ENCODE data around the gene LMX1A. TPM values are rescaled to one million over a fixed set of nuclear protein-coding genes. Genes with fewer than 3 reads are reported as not detected.

LMX1A gene
- polyA plus RNA-seq, 2 of the 4 experiments (the other 2 are of a cell fraction), result not detected

GRCh38 chr1:165342168-165342567 lies 14.3 kb downstream of the LMX1A start:
- CTCF ChIA-PET, result interaction anchor here (1.4 to 2.9 kb wide), 2 partner anchors 26 to 84 kb away, joined by 3 to 14 read pairs; no protein-coding TSS in a partner anchor

DNA sequence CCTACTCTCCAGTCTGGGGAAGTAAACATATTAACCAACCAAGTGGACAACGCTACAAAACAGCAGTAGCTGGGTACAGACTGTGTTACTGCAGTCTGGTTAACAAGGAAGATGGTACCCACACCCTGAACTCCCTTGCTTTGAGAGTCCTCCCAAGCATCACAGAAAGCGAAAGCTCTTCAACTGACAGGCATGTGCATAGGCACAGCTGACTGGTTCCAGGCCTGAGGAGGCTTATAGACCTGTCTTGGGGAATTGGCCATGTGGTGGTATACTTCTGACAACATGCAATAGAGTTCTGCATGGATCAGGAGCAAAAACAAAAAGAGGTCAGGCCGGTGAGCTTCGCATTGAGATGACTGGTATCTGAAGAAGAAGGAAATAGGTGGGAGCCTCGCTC lies 17.4 kb downstream of the LMX1A start:
- ChIA-PET CTCF (interaction anchor here (2.9 kb wide), 1 partner anchor 28 kb away, joined by 10 read pairs; no protein-coding TSS in a partner anchor), POLR2A (no interaction called here)
- DNase-seq (ENCODE audit: low read depth in 1 of 2, low spot score in 1 of 2), result no peak
- Histone ChIP-seq H3K4me2 (no peak overlapping the region), H3K27ac (no peak overlapping the region), H3K4me3 (no peak overlapping the region), H3K4me1 (no peaks in the 10 kb centered on the region), H3K9me3 (no peaks in the 10 kb centered on the region)
- no peak for FAIRE-seq
- TF ChIP-seq EHMT2 (IDR thresholded peaks at IDR 0.05; ENCODE audit: low read depth), result no peak
- WGBS (ENCODE audit: missing lambda C conversion rate), result 17% methylated on average over 5 of the region's 5 CpGs
- no peak for ATAC-seq

More at GRCh38 chr1:165342168-165342567, 14.3 kb downstream of the LMX1A start:
- no peak overlapping the region for H3K4me3 ChIP-seq
- no peak overlapping the region for H3K4me2 ChIP-seq
- H3K9me3 ChIP-seq, result no peaks in the 10 kb centered on the region
- H3K4me1 ChIP-seq, result no peaks in the 10 kb centered on the region
- TF ChIP-seq FOSL2 (IDR thresholded peaks at IDR 0.05) (no peak), FOSL2 (CRISPR knock-in tag; IDR thresholded peaks at IDR 0.05) (no peak), ZSCAN20 (CRISPR knock-in tag; IDR thresholded peaks at IDR 0.05) (no peak), RARB (CRISPR knock-in tag; IDR thresholded peaks at IDR 0.05) (no peak), TFCP2L1 (CRISPR knock-in tag; IDR thresholded peaks at IDR 0.05) (no peak), SREBF2 (IDR thresholded peaks at IDR 0.05) (no peak), ZC3H11A (IDR thresholded peaks at IDR 0.05) (no peak), POLR2A (IDR thresholded peaks at IDR 0.05; ENCODE audit: low read length) (no peak), MAZ (IDR thresholded peaks at IDR 0.05; ENCODE audit: borderline replicate concordance, low read depth, low read length) (no peak), ZFP36 (IDR thresholded peaks at IDR 0.05; ENCODE audit: borderline replicate concordance, partially characterized antibody) (no peak), ATOH8 (CRISPR knock-in tag; IDR thresholded peaks at IDR 0.05; ENCODE audit: low read depth) (no peak), RCOR1 (IDR thresholded peaks at IDR 0.05; ENCODE audit: low read depth, low read length) (no peak), CHD4 (IDR thresholded peaks at IDR 0.05; ENCODE audit: borderline replicate concordance) (no peak), NFE2L2 (conservative IDR thresholded peaks at IDR 0.05; ENCODE audit: low read length) (no peak), PBX3 (IDR thresholded peaks at IDR 0.05) (no peak)
- TF ChIP-seq, protein P1, sequence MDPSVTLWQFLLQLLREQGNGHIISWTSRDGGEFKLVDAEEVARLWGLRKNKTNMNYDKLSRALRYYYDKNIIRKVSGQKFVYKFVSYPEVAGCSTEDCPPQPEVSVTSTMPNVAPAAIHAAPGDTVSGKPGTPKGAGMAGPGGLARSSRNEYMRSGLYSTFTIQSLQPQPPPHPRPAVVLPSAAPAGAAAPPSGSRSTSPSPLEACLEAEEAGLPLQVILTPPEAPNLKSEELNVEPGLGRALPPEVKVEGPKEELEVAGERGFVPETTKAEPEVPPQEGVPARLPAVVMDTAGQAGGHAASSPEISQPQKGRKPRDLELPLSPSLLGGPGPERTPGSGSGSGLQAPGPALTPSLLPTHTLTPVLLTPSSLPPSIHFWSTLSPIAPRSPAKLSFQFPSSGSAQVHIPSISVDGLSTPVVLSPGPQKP (IDR thresholded peaks at IDR 0.05; ENCODE audit: low read depth, low read length), result no peak
- WGBS (ENCODE audit: missing lambda C conversion rate), result 37% methylated on average over 2 of the region's 2 CpGs
- no peak overlapping the region for H3K27ac ChIP-seq
- POLR2A ChIA-PET, result no interaction called here
- no peak for ATAC-seq
- DNase-seq (ENCODE audit: low read depth in 1 of 2, low spot score in 1 of 2), result no peak
- FAIRE-seq, result no peak

DNA sequence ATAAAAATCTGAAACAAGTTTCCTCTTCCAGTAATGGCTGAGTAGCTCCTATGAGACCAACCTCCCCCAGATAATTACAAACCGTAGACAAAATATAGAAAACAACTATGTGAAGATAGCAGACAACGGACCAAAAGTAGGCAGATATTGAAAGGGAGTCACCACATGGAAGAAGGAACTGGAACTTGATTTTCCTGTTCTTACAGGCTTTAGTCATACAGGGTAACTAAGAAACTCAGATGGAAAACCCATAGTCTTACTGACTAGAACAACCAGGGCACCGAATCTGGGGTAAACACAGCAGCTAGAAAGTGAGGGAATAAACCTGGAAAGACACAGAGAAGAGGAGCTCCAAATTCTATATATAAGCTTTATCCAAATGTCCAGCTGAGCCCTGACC lies 26.0 kb downstream of the LMX1A start:
- DNase-seq (ENCODE audit: low read depth in 1 of 2, low spot score in 1 of 2) (no peak), ATAC-seq (no peak), FAIRE-seq (no peak)
- H3K4me1 ChIP-seq, result no peaks in the 10 kb centered on the region
- H3K4me2 ChIP-seq, result no peak overlapping the region
- H3K4me3 ChIP-seq, result no peak overlapping the region
- no peak for TF ChIP-seq POLR2AphosphoS2 (conservative IDR thresholded peaks at IDR 0.05; ENCODE audit: low read length)
- TF ChIP-seq, protein P2, sequence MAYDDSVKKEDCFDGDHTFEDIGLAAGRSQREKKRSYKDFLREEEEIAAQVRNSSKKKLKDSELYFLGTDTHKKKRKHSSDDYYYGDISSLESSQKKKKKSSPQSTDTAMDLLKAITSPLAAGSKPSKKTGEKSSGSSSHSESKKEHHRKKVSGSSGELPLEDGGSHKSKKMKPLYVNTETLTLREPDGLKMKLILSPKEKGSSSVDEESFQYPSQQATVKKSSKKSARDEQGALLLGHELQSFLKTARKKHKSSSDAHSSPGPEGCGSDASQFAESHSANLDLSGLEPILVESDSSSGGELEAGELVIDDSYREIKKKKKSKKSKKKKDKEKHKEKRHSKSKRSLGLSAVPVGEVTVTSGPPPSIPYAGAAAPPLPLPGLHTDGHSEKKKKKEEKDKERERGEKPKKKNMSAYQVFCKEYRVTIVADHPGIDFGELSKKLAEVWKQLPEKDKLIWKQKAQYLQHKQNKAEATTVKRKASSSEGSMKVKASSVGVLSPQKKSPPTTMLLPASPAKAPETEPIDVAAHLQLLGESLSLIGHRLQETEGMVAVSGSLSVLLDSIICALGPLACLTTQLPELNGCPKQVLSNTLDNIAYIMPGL (CRISPR knock-in tag; IDR thresholded peaks at IDR 0.05; ENCODE audit: borderline replicate concordance), result no peak
- no peak for TF ChIP-seq CEBPB (IDR thresholded peaks at IDR 0.05)
- no peak for TF ChIP-seq NFE2L2 (conservative IDR thresholded peaks at IDR 0.05; ENCODE audit: low read length)
- no peak for TF ChIP-seq CHD4 (IDR thresholded peaks at IDR 0.05; ENCODE audit: borderline replicate concordance)
- no peak for TF ChIP-seq KDM5A (IDR thresholded peaks at IDR 0.05)
- TF ChIP-seq, protein P3, sequence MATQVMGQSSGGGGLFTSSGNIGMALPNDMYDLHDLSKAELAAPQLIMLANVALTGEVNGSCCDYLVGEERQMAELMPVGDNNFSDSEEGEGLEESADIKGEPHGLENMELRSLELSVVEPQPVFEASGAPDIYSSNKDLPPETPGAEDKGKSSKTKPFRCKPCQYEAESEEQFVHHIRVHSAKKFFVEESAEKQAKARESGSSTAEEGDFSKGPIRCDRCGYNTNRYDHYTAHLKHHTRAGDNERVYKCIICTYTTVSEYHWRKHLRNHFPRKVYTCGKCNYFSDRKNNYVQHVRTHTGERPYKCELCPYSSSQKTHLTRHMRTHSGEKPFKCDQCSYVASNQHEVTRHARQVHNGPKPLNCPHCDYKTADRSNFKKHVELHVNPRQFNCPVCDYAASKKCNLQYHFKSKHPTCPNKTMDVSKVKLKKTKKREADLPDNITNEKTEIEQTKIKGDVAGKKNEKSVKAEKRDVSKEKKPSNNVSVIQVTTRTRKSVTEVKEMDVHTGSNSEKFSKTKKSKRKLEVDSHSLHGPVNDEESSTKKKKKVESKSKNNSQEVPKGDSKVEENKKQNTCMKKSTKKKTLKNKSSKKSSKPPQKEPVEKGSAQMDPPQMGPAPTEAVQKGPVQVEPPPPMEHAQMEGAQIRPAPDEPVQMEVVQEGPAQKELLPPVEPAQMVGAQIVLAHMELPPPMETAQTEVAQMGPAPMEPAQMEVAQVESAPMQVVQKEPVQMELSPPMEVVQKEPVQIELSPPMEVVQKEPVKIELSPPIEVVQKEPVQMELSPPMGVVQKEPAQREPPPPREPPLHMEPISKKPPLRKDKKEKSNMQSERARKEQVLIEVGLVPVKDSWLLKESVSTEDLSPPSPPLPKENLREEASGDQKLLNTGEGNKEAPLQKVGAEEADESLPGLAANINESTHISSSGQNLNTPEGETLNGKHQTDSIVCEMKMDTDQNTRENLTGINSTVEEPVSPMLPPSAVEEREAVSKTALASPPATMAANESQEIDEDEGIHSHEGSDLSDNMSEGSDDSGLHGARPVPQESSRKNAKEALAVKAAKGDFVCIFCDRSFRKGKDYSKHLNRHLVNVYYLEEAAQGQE (IDR thresholded peaks at IDR 0.05), result no peak
- TF ChIP-seq RCOR1 (IDR thresholded peaks at IDR 0.05; ENCODE audit: low read depth, low read length), result no peak
- no peak for TF ChIP-seq TFCP2L1 (CRISPR knock-in tag; IDR thresholded peaks at IDR 0.05)
- TF ChIP-seq MAZ (IDR thresholded peaks at IDR 0.05; ENCODE audit: borderline replicate concordance, low read depth, low read length), result no peak
- no peak for TF ChIP-seq GATA3 (IDR thresholded peaks at IDR 0.05; ENCODE audit: borderline replicate concordance)
- TF ChIP-seq ZFP36 (IDR thresholded peaks at IDR 0.05; ENCODE audit: borderline replicate concordance, partially characterized antibody), result no peak
- no peak for TF ChIP-seq ATOH8 (CRISPR knock-in tag; IDR thresholded peaks at IDR 0.05; ENCODE audit: low read depth)
- under 1% methylated on average over 3 of the region's 3 CpGs for WGBS (ENCODE audit: missing lambda C conversion rate)
- no peaks in the 10 kb centered on the region for H3K9me3 ChIP-seq
- POLR2A ChIA-PET, result no interaction called here
- CTCF ChIA-PET, result interaction anchor here (0.8 kb wide), 1 partner anchor 14 kb away, joined by 3 read pairs; no protein-coding TSS in a partner anchor
- no peak overlapping the region for H3K27ac ChIP-seq

All from A549 (cell line).